NCI-H1092 (cell line): Measurements from ENCODE around the gene ARHGAP31.

Experiments used
- DNase-seq: peaks from one replicate; lab custom pipeline; 2025; lab: John Stamatoyannopoulos, UW

The ARHGAP31 gene

GRCh38 chr3:119395923-119396358, 101.8 kb downstream of the ARHGAP31 start:
- DNase-seq = no peak

- no peak for DNase-seq
These were observed 102.7 kb downstream of the ARHGAP31 start for GRCh38 chr3:119396870-119397269.

DNA sequence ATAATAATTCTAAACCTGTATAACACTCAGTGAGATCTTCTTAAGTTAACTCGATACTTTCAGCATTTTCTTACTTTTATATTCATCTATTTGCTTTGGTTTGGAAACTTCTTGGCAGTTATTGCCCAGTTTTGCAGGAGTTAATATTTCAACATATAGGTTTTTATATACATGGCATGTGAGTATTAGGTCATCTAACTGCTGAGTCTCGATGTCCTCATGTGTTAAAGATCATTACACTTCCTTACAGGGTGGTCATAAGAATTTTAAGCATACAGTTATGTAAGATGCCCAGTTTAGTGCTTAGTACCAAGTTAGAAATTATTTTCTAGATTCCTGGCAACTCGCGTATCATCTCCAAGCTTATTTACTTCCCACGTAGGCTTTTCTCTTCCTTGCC, 106.3 kb downstream of the ARHGAP31 start:
- DNase-seq = no peak

DNA sequence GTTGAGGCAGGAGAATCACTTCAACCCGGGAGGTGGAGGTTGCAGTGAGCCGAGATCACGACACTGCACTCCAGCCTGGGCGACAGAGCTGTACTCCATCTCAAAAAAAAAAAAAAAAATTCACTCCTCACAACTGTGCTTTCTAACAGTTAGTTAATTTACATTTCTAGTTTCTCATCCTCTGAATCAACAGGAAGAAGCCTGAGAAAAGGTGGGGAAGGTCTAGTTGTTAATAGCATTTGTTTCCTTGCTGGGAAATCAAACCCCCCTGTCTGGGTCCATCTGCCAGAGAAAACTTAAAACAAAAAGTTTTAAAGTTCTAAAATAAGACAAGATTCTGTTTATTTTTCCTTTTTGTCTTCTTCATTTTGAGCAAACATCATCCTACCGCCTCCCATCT, 106.9 kb downstream of the ARHGAP31 start:
- no peak for DNase-seq

DNA sequence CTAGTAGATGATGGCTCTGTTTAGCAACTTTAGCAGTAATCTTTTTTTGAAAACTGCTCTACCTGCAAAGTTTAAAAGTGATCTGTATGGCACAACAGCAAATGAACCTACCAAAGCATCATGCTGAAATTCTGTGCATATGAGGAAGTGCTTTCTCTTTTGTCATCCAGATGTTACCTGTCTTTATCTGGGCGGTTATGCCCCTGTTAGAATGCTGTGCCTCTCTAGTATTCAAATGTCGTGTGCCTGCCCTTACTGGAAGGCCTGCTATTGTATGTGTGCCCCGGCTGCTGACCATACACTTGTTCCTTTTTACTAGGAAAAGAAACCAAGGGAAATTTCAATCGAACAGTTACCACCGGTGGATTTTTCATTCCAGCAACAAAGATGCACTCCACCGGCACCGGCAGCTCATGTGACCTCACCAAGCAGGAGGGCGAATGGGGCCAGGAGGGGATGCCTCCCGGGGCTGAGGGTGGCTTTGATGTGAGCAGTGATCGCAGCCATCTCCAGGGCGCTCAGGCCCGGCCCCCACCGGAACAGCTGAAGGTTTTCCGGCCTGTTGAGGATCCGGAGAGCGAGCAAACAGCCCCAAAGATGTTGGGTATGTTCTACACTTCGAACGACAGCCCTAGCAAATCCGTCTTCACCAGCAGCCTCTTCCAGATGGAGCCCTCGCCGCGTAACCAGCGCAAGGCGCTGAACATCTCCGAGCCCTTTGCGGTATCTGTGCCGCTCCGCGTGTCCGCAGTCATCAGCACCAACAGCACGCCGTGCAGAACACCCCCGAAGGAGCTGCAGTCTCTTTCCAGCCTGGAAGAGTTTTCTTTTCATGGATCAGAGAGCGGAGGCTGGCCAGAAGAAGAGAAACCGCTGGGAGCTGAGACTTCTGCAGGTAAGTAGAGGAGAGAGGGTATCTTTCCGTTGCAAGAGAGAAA, 107.6 kb downstream of the ARHGAP31 start:
- DNase-seq = no peak

DNA sequence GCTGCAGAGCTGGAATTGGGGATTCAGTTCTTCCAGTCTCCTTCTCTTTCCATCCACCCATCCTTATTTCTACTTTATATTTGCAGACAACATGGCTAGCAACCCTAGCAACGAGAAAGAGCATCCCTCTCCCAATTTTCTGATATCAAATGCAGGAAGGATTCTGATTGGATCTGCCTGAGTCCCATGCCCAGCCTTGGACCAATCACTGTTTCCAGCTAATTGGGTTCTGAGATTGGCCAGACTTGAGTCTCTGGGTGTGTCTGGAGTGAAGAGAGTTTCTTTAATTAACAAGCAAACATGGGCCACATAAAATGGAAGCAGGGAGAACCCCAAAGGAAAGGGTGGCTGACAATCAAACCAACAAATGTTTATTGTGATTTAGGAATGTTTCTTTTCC, 108.6 kb downstream of the ARHGAP31 start:
- DNase-seq = no peak

DNA sequence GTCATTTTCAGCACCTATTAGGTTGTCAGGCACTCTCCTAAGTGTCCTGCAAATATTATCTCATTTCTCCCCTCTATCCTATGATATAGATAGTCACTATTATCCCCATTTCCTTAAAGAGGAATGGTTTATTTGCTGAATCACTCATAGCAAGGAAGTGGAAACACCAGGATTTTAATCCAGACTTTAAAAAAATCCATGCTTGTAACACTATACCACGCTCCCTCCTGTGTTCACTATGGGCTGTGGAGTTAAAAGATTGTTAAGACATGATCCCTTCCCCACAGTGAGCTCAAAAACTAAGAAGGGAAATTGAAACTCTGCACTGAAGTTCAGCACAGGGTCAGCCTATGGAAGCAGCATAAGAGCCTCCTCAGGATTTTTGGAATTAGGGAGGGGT, 109.0 kb downstream of the ARHGAP31 start:
- no peak for DNase-seq

GRCh38 chr3:119405315-119405714, 111.1 kb downstream of the ARHGAP31 start:
- no peak for DNase-seq

- DNase-seq = no peak
These were observed 114.2 kb downstream of the ARHGAP31 start for GRCh38 chr3:119408243-119408950.

DNA sequence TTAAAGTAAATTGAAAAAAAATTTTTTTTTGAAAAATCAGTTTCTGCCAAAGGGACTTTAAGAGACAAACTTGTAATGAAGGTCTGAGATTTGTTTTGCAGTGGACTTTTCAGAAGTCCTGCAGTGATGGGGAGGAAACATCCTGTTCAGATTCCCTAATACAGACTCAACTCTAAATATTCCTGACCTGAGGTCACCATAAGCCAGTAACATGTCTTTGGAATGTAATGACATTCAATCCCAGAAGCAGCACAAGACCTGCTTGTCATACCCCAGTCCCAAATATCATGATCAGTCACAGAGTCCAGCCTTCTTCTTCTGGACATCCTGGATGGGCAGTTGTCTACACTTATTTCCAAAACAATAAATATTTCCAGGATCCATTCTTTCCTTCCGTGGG, 115.7 kb downstream of the ARHGAP31 start:
- no peak for DNase-seq

DNA sequence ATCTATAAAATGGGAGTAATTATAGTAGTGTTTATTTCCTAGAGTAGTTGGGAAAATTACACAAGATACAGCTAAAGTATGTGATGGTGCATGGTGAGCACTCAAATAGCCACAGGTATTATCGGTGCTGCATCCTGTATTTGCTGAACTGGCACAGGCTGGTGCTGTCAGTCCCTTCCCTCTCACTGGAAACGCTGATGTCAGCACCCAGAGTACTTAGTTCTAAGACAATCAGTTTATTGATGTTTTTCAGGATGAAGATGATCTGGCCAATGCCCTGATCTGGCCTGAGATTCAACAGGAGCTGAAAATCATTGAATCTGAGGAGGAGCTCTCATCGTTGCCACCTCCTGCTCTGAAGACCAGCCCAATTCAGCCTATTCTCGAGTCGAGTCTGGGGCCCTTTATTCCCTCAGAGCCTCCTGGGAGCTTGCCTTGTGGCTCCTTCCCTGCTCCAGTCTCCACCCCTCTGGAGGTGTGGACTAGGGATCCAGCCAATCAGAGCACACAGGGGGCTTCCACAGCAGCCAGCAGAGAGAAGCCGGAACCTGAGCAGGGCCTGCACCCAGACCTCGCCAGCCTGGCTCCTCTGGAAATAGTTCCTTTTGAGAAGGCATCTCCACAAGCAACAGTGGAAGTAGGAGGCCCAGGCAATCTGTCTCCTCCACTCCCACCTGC, 119.6 kb downstream of the ARHGAP31 start:
- no peak for DNase-seq

GRCh38 chr3:119416873-119417272, 122.7 kb downstream of the ARHGAP31 start:
- no peak for DNase-seq

GRCh38 chr3:119417771-119418512, 123.8 kb downstream of the ARHGAP31 start:
- DNase-seq = no peak

DNA sequence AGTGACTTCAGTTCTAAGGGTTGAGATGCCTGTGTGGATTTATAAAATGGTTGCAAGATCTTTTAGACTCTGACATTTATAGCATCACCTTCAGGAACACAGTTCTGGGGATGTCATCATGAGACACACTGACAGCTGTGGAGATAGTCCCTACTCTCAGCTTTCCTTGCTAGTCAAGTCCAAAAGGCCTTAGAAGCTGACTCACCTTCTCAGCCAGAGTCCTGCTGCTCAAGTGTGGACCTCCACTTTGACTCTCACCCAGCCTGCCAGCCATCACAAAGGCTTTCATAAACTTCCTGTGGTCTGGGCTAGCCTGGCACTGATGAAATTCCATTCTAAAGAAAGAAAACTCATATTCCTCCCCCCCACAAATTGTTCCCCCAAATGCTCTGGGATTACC, 124.5 kb downstream of the ARHGAP31 start:
- no peak for DNase-seq

GRCh38 chr3:119420196-119420595, 126.0 kb downstream of the ARHGAP31 start:
- DNase-seq = no peak

DNA sequence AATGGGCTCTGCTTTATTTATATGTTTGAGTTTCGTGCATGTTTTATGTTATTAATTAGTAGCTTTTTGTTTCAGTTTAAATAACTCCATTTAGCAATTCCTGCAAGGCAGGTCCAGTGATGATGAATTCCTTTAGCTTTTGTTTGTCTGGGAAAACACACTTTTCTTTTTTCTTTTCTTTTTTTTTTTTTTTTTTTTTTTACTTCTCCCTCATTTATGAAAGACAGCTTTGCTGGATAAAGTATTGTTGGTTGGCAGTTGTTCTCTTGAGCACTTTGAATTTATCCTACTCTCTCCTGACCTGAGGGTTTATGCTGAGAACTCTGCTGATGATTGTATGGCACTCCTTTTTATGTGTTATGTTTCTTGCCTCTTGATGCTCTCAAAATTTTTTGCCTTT, 133.5 kb downstream of the ARHGAP31 start:
- no peak for DNase-seq

DNA sequence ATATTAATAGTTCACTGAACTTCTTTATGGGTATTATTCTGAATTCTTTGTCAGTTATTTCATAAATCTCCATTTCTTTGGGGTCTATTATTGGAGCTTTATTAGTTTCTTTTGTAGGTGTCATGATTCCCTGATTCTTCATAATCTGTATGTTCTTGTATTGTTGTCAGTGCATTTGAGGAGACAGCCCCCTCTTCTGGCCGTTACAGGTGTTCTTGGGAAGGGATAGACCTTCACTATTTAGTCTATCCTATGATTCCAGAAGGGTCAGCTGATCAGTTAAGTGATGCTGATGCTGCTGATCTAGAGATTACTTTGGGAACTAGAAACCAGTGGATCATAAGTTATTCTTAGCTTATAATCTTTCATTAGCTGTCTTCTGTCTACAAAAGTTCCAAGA, 134.4 kb downstream of the ARHGAP31 start:
- no peak for DNase-seq

DNA sequence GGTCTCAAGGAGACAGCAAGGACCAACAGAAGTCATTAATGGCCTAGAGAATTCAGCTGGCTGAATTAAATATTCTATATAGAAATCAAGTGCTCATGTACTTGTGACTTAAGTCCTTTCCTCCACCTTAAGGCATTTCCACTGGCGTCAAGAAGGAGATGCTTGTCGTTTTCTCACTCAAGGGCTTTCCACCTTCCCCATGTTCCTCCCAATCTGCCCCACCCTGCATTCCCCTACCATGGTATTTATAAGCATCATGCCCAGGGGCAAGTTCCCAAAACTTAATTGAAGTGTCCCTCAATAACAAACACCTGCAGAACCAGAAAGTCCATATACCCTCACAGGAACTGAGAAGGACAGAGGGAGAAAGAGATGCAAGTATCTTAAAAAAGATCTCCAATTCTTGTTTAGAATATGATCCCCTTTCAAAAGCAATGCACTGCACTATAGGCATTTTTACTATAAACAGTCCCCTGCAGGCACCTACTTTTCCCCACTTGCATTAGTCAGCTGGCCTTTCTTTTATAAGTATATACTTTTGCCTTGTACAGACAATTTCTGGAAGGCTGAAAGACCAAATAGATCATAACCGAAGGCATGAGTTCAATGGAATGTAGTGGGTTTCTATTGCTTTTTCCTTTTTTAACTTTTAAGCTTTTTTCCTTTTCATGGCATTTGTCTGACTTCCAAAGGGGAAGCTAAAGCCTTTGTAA, 139.6 kb downstream of the ARHGAP31 start:
- no peak for DNase-seq

DNA sequence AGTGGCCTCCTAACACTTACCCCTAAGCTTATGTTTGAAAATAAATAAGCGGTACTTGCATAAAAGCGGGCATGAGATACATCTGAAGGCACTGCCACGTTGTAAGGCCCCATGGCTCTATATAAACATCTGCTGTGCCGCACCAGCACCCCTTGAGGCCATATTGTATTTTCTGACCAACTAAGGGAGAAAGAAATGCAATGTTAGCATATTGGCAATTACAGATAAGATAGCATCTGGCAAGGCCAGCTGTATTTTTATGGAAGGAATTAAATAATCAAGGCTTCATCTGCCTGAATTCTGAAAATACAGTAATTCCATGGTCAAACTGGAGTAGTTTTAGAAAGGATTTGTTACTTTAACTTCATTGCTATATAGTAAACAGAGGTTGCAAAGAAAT, 140.5 kb downstream of the ARHGAP31 start:
- no peak for DNase-seq

DNA sequence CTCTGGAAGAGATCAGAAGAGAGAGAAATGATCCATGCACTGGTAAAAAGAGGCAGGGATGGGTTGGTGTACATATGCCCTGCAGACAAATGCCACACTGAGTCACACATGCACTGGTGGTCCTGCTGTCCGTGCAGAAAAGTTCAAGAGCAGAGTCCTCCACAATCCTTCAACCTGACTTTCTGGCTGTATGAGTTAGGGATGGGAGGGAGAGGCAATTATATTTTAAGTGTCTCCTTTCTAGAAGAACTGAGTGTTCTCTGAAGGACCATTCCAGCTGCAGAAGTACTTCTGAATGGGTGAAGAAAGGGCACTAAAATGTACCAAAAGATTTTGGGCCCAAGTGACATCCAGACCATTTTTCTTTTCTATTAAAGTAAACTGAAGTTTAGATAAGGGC, 142.8 kb downstream of the ARHGAP31 start:
- no peak for DNase-seq

- DNase-seq = no peak
These were observed 143.6 kb downstream of the ARHGAP31 start for GRCh38 chr3:119437691-119438258.
